BJ (cell line): ENCODE results near the gene HIF3A. TPM values are rescaled to one million over a fixed set of nuclear protein-coding genes. Genes with fewer than 3 reads are reported as not detected.

Experiments used
- CTCF ChIA-PET: fragments of 350-600 bp; formaldehyde crosslinking; extraction: SDS; loops from one replicate; lab custom pipeline; 2021; ENCODE audit warnings: antibody characterized with exemption, inconsistent platforms; lab: Yijun Ruan, JAX
- POLR2A ChIA-PET: fragments of 300-600 bp; sonication (Branson Sonifier 250); formaldehyde crosslinking; extraction: SDS; loops from one replicate; lab custom pipeline; 2021; ENCODE audit warnings: antibody characterized with exemption; lab: Charles Lee
- DNase-seq: peaks from one replicate; pipeline ENCODE4 v3.0.0-alpha.2; 2011; ENCODE audit warnings: low read depth
- H3K27me3 ChIP-seq: 2 replicates; pipeline ENCODE4 v1.6.0; 2011; ENCODE audit warnings: low read length; ENCODE audit not compliant: control insufficient read depth, insufficient read depth
- H3K36me3 ChIP-seq: 2 replicates; pipeline ENCODE4 v1.5.1; 2011; ENCODE audit warnings: low read length; ENCODE audit not compliant: control insufficient read depth, insufficient read depth
- H3K4me3 ChIP-seq: 2 replicates; pipeline ENCODE4 v1.5.1; 2011; ENCODE audit warnings: low read depth, mild to moderate bottlenecking, control low read depth, low read length
- polyA plus RNA-seq: library from polyadenylated mRNA; depleted of rRNA; stranded (reverse); fragments of >200 nt; gene quantifications from 2 replicates; pipeline ENCODE4 v1.2.3, GENCODE V29; 2011
- TF ChIP-seq, protein P1 (sequence below): IDR thresholded peaks from 2 replicates; pipeline ENCODE4 v1.5.1; 2011; ENCODE audit warnings: low read depth, mild to moderate bottlenecking, control low read depth, inconsistent platforms, low read length, moderate library complexity; ENCODE audit not compliant: insufficient read depth

Gene HIF3A
- polyA plus RNA-seq, 1 experiment = not detected

DNA sequence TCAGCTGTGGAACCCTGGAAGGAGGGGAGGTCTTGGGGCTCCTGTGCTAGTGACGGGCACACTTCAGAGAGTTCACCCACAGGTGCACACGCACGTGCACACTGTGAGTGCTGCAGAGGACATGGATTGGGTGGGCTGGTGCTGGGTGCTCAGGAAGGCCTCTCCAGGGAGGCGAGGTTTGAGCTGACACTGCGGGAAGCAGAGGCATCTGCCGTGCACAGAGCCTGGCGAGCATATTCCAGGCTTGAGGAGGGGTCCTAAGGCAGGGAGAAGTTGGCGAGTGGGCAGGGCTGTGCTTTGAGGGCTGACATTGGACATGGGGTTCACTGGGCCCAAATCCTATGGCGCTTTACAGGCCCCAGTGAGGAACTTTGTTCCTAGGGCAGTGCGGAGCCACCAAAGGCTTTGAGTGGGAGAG is 90.9 kb downstream of the HIF3A start:
- Histone ChIP-seq H3K4me3 (no peak overlapping the region), H3K36me3 (peaks cover 41% of the 10 kb centered on the region), H3K27me3 (no peaks in the 10 kb centered on the region)
- TF ChIP-seq, protein P1, sequence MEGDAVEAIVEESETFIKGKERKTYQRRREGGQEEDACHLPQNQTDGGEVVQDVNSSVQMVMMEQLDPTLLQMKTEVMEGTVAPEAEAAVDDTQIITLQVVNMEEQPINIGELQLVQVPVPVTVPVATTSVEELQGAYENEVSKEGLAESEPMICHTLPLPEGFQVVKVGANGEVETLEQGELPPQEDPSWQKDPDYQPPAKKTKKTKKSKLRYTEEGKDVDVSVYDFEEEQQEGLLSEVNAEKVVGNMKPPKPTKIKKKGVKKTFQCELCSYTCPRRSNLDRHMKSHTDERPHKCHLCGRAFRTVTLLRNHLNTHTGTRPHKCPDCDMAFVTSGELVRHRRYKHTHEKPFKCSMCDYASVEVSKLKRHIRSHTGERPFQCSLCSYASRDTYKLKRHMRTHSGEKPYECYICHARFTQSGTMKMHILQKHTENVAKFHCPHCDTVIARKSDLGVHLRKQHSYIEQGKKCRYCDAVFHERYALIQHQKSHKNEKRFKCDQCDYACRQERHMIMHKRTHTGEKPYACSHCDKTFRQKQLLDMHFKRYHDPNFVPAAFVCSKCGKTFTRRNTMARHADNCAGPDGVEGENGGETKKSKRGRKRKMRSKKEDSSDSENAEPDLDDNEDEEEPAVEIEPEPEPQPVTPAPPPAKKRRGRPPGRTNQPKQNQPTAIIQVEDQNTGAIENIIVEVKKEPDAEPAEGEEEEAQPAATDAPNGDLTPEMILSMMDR = no peak
- ChIA-PET POLR2A (no interaction called here), CTCF (no interaction called here)
- no peak for DNase-seq

DNA sequence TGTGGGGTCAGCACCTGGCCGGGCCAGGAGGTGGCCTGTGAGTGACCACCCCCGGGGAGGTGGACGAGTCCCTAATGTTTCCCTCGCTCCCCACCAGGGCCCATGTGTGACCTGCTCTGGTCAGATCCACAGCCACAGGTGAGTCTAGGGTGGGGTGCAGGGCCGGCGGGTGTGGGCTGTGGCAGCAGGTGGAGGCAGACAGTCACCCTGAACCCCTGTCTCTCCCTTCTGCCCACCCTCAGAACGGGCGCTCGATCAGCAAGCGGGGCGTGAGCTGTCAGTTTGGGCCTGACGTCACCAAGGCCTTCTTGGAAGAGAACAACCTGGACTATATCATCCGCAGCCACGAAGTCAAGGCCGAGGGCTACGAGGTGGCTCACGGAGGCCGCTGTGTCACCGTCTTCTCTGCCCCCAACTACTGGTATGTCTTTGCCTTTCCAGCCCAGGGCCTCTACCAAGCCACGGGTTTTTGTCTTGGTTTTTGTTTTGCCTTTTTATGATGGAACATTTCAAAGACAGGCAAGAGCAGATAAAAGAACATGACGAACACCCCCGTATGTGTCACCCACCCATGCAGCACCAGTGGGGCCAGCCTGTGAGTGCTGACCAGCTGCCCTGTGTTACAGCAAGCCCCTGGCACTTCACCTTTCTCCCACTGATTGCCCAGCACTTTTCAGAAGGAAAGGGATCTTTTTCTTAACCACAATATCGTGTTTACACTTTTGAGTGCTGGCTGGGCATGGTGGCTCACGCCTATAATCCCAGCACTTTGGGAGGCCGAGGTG is 91.7 kb downstream of the HIF3A start:
- no peak overlapping the region for H3K4me3 ChIP-seq
- POLR2A ChIA-PET = no interaction called here
- TF ChIP-seq, protein P1 = no peak
- H3K36me3 ChIP-seq = peaks cover 39% of the 10 kb centered on the region
- CTCF ChIA-PET = interaction anchor here (0.6 to 1.6 kb wide), 2 partner anchors 85 to 99 kb away, joined by 3 to 4 read pairs; no protein-coding TSS in a partner anchor
- DNase-seq = no peak
- H3K27me3 ChIP-seq = no peaks in the 10 kb centered on the region

DNA sequence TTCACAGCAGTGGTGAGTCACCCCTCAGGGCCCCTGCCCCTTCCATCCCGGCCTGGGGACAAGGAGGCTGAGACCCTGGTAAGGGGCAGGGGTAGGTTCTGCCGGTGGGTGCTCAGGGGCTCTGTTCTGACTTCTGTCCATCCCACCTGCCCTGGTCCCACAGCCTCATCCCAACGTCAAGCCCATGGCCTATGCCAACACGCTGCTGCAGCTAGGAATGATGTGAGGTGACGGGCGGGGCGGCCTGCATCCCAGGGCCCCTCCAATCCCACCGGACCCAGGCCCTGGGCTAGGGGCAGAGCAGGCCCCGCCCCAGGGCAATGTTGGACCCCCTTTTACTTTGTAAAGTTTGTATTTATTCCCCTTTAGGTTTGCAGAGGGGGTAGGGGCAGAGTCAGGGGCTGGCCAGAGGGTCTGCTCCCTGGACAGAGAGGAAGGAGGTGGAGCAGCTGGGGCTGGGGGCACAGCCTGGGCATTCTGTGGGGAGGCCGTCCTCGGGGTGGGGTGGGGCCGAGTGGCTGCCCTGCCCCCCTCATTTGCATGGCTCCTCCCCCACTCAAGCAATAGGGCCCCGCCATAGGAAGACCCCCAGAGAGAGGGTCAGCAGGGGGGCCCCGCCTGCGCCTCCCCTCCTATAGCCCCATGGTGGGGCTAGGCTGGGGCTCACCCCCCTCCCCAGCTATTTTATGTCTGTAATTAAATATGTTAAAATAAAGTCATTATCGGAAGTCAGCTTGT is 93.4 kb downstream of the HIF3A start:
- CTCF ChIA-PET = interaction anchor here (0.7 to 2.5 kb wide), 7 partner anchors 11 to 121 kb away, joined by 3 to 22 read pairs (median 3); no protein-coding TSS in a partner anchor
- TF ChIP-seq, protein P1 = no peak
- DNase-seq = no peak
- no peaks in the 10 kb centered on the region for H3K27me3 ChIP-seq
- POLR2A ChIA-PET = no interaction called here
- H3K4me3 ChIP-seq = no peak overlapping the region
- H3K36me3 ChIP-seq = peaks cover 32% of the 10 kb centered on the region

DNA sequence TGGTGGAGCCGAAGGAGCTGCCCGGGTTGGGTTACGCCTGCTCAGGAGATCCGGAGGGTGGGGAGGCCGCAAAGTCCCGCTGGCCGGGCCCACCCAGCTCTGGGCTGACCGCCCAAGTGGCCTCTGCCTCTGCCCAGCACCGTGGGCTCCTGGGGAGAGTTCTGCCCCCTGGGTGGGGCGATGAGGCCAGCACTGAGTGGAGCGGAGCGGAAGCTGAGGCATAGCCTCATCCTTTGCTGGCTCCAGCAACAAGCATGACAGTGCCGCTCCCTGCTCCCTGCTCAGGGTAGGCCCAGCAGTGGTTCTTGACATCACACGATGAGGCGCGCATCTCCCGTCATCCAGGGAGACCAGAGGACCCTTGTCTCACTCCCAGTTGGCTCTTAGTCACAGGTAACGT is 94.0 kb downstream of the HIF3A start:
- H3K4me3 ChIP-seq = no peak overlapping the region
- ChIA-PET CTCF (interaction anchor here (0.7 to 6.0 kb wide), 7 partner anchors 12 to 120 kb away, joined by 3 to 78 read pairs (median 4); no protein-coding TSS in a partner anchor), POLR2A (no interaction called here)
- DNase-seq = no peak
- peaks cover 32% of the 10 kb centered on the region for H3K36me3 ChIP-seq
- no peaks in the 10 kb centered on the region for H3K27me3 ChIP-seq
- TF ChIP-seq, protein P1 = no peak
